ENCODE measurements around the gene NGLY1. TPM values are rescaled to one million over a fixed set of nuclear protein-coding genes. Genes with fewer than 3 reads are reported as not detected.

NGLY1 gene
- total RNA-seq, 1 donor from 2014 or later: 23.3 TPM

GRCh38 chr3:25692341-25692740, 90.9 kb downstream of the NGLY1 start:
- H3K36me3 ChIP-seq (ENCODE audit: control insufficient read depth, insufficient read depth, low read length): no peaks in the 10 kb centered on the region
- no peak overlapping the region for H3K4me3 ChIP-seq (ENCODE audit: low read depth, low read length)
- no peaks in the 10 kb centered on the region for H3K27me3 ChIP-seq (ENCODE audit: control insufficient read depth, insufficient read depth, low read length)
- no peak for TF ChIP-seq CTCF (IDR thresholded peaks at IDR 0.05; ENCODE audit: insufficient read depth, low read length, poor library complexity, severe bottlenecking)
- no peak for DNase-seq (ENCODE audit: low read depth)

GRCh38 chr3:25690768-25691533, 92.3 kb downstream of the NGLY1 start:
- no peak overlapping the region for H3K4me3 ChIP-seq (ENCODE audit: low read depth, low read length)
- no peaks in the 10 kb centered on the region for H3K36me3 ChIP-seq (ENCODE audit: control insufficient read depth, insufficient read depth, low read length)
- no peak for DNase-seq (ENCODE audit: low read depth)
- TF ChIP-seq CTCF (IDR thresholded peaks at IDR 0.05; ENCODE audit: insufficient read depth, low read length, poor library complexity, severe bottlenecking): no peak
- H3K27me3 ChIP-seq (ENCODE audit: control insufficient read depth, insufficient read depth, low read length): no peaks in the 10 kb centered on the region

- Histone ChIP-seq H3K4me3 (ENCODE audit: low read depth, low read length) (no peak overlapping the region), H3K27me3 (ENCODE audit: control insufficient read depth, insufficient read depth, low read length) (no peaks in the 10 kb centered on the region), H3K36me3 (ENCODE audit: control insufficient read depth, insufficient read depth, low read length) (no peaks in the 10 kb centered on the region)
- no peak for TF ChIP-seq CTCF (IDR thresholded peaks at IDR 0.05; ENCODE audit: insufficient read depth, low read length, poor library complexity, severe bottlenecking)
- no peak for DNase-seq (ENCODE audit: low read depth)
These were observed 94.0 kb downstream of the NGLY1 start for GRCh38 chr3:25689226-25689625.

GRCh38 chr3:25687742-25688141, 95.5 kb downstream of the NGLY1 start:
- Histone ChIP-seq H3K4me3 (ENCODE audit: low read depth, low read length) (no peak overlapping the region), H3K36me3 (ENCODE audit: control insufficient read depth, insufficient read depth, low read length) (no peaks in the 10 kb centered on the region), H3K27me3 (ENCODE audit: control insufficient read depth, insufficient read depth, low read length) (no peaks in the 10 kb centered on the region)
- DNase-seq (ENCODE audit: low read depth): no peak
- TF ChIP-seq CTCF (IDR thresholded peaks at IDR 0.05; ENCODE audit: insufficient read depth, low read length, poor library complexity, severe bottlenecking): no peak

GRCh38 chr3:25686766-25687165, 96.5 kb downstream of the NGLY1 start:
- no peak for DNase-seq (ENCODE audit: low read depth)

More at GRCh38 chr3:25686766-25687165, 96.5 kb downstream of the NGLY1 start:
- H3K4me3 ChIP-seq (ENCODE audit: low read depth, low read length): no peak overlapping the region
- no peaks in the 10 kb centered on the region for H3K36me3 ChIP-seq (ENCODE audit: control insufficient read depth, insufficient read depth, low read length)
- no peaks in the 10 kb centered on the region for H3K27me3 ChIP-seq (ENCODE audit: control insufficient read depth, insufficient read depth, low read length)
- no peak for TF ChIP-seq CTCF (IDR thresholded peaks at IDR 0.05; ENCODE audit: insufficient read depth, low read length, poor library complexity, severe bottlenecking)
